GM21390 (cell line): ENCODE measurements around the gene FAM98C.
"Not testable (repeated sequence)": the region's sequence is repeated elsewhere in the genome, so short reads cannot be mapped to it uniquely, and the experiment has no call there.

Source experiments
- ATAC-seq: cut with Tn5 transposase; IDR thresholded peaks from one replicate; pipeline ENCODE4 v1.9.1; 2021; ENCODE audit not compliant: unreplicated experiment

FAM98C gene

DNA sequence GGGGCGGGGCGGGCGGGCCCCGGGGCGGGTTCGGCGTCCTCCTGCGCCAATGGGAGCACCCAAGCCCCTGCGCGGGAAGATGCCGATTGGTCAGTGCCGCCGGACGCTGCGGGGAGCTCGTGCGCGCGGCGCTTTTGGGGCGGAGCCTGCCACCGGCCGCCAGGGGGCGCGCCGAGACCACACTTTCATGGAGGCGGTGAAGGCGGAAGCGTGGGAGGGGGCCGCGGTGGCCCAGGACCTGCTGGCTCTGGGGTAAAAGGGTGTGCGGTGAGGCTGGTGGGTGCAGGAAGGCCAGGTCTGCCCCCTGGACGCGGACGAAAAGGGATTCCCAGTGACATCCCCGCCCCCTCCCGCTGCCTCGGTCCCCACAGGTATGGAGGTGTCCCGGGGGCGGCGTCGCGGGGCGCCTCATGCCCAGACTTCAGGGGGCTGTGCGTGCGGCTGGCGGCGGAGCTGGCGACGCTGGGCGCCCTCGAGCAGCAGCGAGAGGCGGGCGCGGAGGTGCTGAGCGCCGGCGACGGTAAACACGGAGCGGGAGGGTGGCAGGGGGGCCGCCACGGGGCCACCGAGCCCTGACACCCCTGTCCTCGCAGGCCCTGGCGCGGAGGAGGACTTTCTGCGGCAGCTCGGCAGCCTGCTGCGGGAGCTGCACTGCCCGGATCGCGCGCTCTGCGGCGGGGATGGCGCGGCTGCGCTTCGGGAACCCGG, at the start of gene FAM98C:
Gene FAM98C, plus strand, starts transcription at position 127 of the 708 bp plus-strand sequence. Its CDS starts 61 bp downstream, at position 188.
- peak; percentile 88 for ATAC-seq

DNA sequence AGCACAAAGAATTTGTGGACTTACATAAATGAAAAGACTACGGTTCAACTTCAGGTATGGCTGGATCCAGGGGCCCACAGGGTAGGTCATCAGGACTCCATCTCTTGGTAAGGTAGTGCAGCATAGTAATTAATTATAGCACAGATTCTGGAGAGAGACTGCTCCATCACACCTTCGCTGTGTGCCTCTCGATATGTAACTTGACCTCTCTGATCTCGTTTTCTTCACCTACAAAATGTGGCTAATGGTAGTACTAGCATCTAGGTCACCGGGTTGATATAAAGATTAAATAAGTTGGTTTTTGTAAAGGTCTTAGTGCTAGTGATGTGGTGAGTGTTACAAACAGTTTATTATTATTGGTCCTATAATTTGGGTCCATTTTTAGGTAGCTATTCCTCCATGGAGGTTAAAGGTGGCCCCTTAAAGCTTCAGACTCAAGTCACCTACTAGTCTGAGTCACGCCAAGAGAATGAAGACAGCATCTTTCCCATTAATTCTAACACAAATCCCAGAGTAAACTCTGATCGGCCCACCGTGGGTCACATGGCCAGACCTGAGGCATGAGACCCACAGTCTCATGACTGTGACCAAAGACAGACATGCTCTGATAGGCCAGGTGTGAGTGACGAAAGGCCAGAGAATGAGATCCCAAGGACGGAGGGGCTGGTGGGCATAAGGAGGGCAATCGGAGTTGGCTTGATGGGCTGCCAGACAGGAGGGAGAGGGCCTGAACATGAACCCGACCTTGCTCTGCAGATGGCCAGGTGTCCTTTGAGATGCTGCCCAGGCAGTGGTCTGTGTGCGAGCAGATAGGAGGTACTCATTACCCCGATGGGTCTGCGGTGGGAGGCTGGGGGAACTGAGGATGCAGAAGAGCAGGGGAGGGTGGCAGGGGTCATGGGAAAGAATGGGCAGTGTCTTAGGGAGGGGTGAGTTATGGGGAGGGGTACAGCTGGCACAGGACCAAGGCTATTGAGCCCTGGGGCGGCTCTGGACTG, 46.9 kb upstream of the FAM98C start:
- ATAC-seq: no peak

DNA sequence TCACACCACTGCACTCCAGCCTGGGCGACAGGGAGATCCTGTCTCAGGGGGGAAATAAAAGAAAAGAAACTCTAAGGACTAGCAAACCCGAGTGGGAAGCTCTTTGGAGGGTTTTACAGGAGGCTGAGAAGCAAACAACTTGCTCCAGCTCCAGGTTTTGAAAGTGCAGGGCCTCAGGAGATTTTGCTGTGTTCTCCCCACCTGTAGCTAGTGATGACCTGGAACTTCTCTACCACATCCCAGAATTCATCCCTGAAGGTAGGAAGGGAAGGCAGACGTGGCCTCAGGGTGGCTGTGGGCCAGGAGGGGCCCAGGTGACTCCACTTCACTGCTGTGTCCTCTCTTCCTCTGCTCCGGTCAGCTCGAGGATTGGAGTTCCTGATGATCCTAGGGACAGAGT, 44.8 kb upstream of the FAM98C start:
- ATAC-seq: no peak

DNA sequence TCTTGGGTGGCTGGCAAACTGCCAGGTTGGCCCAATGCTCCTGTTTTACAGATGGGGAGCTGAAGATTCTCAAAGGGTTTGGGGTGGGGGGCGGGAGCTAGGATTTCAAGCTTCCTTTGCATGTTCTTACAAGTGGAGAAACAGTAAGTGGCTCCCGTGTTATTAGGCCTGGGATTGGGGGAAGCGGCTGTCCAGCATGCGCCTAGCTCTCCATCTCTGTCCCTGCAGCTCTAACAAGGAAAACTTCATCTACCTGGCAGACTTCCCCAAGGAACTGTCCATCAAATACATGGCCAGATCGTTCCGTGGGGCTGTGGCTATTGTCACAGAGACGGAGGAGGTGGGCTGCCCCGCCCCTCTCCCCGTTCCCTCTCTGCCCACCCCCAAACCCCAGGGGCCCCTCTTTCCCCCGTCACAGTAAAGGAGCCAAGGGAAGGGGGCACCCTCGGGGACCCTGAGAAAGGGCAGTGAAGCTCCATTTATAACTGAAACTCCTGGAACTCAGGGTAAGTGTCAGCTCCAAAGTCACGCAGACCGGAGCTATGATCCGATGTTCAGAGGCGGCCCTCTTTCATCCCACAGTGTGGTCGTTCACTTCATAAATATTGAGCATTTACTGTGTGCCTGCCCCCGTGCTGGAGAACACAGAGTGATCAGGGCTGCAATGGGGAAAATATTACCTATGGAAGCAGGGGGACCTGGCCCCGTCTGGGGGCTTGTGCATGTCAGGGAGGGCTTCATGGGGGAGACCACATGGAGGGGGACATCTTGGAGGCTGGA, 43.5 kb upstream of the FAM98C start:
- ATAC-seq: no peak

DNA sequence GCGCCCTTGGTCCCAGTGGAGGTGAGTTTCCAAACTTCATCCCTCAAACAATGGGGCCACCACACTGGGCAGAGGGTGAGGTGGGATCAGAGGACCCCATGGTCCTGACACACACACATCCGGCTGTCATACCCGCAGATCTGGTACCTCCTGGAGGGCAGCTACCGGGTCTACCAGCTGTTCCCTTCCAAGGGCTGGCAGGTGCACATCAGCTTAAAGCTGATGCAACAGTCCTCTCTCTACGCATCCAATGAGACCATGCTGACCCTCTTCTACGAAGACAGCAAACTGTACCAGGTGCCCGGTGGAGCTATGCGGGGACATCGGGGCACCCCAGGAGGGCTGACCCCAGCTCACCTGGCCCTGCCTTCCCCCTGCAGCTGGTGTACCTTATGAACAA, 42.5 kb upstream of the FAM98C start:
- ATAC-seq: no peak

DNA sequence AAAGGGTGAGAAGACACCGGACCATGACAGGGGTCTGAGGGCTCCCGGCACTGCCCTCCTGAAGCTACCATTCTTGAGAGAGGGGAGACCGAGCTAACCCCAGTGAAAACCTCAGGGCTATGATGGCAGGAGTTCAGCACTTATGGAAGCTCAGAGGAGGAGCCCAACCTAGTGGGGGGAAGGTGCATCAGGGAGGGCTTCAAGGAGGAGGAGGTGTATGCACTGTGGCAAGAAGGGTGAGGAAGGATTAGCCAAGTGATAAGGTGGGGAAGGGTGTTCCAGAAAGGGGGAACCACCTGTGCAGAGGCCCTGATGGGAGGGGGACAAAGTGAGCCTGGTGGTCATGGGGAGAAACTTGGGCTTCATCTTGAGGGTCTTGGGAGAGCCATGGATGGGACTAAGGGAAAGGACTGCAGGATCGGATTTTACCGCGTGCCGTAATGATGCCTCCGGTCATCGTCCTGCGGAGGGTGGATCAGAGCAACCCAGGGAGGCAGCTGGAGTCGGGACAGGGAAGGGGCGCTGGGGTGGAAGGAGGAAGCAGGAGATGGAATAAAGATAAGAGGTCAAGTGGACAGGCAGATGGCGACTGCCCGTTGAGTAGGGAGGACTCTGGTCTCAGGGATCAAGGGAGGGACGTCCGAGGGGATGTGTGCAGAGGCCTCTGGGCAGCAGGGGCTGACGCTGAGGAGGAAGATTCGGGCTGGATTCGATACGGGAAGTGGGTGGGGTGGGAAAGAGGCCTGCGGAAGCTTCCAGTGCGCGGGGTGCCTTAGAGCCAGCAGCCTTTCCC, 41.9 kb upstream of the FAM98C start:
- ATAC-seq: no peak

DNA sequence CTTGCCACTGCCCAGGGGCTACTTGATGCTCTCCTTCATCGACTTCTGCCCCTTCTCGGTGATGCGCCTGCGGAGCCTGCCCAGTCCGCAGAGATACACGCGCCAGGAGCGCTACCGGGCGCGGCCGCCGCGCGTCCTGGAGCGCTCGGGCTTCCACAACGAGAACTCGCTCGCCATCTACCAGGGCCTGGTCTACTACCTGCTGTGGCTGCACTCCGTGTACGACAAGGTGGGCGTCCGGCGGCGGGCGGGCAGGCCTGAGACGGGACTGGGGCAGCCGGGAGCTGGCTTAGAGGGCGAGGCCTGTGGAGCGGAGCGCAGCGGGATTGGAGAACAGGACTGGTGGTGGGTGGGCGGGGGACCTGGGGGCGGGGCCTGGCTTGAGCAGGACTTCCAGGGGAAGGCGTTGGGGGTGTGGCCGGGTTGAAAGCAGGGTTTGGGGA, 41.2 kb upstream of the FAM98C start:
- ATAC-seq: no peak

DNA sequence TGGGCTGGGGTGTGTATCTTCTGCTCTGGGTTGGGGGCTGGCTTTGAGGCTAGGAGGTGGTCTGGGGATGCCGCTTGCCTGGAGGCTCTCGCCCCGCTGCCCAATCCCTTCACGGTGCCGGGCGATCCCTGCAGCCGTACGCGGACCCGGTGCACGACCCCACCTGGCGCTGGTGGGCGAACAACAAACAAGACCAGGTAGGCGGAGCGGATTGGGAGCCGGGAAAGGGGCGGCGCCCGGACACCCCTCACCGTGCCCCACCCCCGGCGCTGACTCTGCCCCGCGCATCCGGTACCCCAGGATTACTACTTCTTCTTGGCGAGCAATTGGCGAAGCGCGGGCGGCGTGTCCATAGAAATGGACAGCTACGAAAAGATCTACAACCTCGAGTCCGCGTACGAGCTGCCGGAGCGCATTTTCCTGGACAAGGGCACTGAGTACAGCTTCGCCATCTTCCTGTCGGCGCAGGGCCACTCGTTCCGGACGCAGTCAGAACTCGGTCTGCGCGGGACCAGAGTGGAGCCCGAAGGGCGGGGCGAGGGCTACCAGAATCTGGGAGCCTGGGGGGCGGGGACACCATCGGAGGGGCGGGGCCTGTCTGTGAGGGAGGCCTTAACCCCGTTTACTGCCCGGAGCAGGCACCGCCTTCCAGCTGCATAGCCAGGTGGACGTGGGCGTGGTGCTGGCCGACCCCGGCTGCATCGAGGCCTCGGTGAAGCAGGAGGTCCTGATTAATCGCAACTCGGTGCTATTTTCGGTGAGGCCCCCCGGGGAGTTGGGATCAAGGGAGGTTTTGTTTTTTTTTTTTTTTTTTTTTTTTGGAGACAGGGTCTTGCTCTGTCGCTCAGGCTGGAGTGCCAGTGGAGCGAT, 40.6 kb upstream of the FAM98C start:
- no peak for ATAC-seq

DNA sequence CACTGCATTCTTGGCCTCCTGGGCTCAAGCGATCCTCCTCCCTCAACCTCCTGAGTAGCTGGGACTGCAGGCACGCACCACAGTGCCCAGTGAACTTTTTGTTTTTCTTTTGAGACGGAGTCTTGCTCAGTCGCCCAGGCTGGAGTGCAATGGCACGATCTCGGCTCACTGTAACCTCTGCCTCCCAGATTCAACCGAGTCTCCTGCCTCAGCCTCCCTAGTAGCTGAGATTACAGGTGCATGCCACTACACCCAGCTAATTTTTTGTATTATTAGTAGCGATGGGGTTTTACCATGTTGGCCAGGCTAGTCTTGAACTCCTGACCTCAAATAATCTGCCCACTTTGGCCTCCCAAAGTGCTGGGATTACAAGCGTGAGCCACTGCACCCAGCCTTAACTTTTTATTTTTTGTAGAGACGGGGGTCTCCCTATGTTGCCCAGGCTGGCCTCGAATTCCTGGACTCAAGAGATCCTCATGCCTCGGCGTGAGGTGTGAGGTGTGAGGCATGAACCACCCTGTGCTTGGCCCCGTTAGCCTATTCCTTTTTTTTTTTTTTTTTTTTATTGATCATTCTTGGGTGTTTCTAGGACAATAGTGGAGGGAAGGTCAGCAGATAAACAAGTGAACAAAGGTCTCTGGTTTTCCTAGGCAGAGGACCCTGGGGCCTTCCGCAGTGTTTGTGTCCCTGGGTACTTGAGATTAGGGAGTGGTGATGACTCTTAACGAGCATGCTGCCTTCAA, 39.8 kb upstream of the FAM98C start:
- not testable (repeated sequence) for ATAC-seq

DNA sequence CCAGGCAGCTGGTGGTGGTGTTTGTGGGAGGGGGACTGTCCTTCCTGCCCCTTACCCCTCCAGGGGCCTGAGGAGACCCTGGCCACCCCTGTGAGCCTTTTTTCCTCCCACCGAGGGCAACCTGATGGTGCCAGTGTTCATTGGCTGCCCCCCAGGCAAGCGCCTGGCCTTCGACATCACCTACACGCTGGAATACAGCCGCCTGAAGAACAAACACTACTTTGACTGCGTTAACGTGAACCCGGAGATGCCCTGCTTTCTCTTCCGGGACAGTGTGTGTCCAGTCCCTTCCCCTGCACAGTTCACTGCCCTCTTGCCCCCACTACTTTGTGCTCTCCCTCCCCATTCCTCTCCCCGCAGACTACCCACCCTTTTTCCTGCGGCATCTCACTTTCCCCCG, 35.9 kb upstream of the FAM98C start:
- no peak for ATAC-seq

DNA sequence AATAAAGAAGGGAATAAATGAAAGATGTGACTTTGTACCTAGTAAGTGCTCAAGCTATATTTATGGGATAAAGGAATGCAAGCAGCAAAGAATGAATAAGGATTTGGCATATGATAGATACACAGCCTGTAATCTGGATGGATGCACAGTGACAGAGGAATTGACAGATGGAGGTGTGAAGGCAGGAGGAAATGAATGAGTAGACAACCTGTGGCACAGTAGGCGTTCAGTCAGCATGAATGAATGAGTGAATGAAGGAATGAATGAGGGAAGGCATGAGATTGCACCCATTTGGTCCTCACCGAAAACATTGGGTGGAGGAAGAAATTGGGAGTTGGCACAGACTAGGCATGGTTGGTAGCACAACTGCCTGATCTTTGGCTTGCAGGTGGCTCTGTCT, 33.3 kb upstream of the FAM98C start:
- no peak for ATAC-seq

DNA sequence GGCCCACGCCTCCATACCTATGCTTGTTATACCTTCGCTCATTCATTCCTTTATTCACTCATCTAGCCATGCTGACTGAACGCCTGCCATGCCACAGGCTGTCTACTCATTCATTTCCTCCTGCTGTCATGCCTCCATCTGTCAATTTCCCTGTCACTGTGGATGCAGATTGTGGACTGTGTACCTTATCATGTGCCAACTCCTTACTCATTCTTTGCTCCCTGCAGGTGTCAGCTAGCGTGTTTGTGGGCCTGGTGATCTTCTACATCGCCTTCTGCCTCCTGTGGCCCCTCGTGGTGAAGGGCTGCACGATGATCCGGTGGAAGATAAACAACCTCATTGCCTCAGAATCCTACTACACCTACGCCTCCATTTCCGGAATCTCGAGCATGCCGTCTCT, 32.6 kb upstream of the FAM98C start:
- ATAC-seq: no peak

DNA sequence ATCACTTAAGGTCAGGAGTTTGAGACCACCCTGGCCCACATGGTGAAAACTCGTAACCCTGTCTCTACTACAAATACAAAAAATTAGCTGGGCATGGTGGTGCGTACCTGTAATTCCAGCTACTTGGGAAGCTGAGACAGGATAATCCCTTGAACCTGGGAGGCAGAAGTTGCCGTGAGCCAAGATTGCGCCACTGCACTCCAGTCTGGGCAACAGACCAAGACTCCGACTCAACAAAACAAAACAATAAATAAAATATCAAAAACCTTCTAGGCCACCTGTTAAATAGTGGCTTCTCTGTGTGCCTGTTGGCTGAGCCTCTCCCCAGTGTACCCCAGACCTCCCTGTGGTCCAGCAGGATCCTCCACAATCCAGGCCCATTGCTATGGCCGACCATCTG, 31.8 kb upstream of the FAM98C start:
- no peak for ATAC-seq

DNA sequence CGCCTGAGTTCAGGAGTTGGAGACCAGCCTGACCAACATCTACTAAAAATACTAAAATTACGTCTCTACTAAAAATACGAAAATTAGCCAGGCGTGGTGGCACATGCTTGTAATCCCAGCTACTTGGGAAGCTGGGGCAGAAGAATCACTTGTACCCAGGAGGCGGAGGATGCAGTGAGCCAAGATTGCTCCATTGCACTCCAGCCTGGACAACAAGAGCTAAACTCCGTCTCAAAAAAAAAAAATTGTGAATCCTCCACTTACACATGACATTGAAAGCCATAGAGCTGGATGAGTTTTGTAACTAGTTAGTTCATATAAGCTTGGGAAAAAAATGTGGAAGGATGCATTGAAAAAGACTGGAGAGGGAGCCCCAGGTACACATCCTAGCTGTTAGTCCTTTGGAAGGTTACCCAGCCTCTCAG, 29.0 kb upstream of the FAM98C start:
- no peak for ATAC-seq

DNA sequence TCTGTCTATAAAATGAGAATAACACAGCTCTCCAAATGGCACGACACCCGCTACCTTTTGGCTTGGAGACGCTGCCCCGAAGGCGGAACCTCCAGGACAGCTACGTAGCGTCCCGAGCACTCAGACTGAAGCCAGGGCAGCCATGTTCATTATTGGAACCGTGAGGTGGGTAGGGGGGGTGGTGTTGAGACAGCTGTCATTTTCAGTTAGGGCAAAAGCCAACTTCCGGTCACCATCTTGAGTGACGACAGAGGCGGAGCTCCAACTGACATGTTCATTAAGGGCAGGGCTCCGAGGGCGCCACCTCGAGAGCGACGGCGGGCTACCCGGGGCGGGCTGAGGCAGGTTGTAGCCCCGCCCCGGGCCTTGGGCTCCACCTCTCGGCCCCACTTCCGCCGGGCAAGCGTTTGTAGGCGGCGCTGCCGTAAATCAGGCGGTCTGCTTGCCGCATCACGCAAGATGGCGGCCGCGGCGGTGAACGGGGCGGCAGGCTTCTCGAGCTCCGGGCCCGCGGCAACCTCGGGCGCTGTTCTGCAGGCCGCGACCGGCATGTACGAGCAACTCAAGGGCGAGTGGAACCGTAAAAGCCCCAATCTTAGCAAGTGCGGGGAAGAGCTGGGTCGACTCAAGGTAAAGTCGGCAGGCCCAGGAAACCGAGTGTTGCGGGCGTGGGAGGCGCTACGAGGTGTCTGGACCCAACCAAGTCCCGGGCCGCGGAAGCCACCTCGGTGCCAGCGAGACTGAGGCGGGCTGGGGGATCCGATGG, 28.4 kb upstream of the FAM98C start, which contains the start of gene PSMD8:
Gene PSMD8, plus strand, starts transcription at position 240 of the 766 bp plus-strand sequence. Its CDS starts 31 bp downstream, at position 271.
- ATAC-seq: peak; percentile 92

DNA sequence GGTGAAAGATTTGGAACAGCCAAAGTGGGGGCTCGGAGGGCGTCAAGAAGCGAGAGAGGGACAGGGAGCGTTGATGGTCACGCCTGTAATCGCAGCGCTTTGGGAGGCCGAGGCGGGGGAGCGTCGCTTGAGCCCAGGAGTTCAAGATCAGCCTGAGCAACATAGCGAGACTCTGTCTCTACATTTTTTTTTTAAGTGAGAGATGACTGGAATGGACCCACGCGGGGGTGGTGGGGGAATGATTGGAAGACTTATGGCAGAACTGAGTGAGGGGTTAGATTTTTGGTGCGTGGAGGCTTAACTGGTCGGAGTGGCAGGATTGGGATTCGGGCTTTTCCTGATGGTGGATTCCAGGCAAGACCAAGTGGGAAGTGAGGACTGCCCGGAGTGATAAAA, 27.8 kb upstream of the FAM98C start:
- no peak for ATAC-seq

DNA sequence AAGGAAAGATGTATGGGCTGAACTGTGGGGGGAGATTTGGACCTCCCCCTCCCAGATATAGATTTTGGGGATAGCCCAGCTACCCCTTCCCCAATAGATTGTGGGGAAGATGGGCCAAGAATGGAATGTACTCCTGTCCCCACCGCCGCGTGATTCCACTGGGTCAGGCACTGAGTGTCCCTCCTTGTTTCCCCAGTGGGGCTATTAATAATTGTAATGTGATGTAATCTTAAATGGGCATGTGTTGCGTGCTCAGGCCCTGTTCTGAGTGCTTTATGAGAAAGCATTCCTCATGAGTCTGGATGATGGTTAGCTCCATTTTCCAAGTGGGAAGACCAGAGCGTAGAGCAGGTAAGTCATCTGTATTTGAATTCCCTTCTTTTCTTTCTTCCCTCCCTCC, 27.1 kb upstream of the FAM98C start:
- ATAC-seq: no peak

DNA sequence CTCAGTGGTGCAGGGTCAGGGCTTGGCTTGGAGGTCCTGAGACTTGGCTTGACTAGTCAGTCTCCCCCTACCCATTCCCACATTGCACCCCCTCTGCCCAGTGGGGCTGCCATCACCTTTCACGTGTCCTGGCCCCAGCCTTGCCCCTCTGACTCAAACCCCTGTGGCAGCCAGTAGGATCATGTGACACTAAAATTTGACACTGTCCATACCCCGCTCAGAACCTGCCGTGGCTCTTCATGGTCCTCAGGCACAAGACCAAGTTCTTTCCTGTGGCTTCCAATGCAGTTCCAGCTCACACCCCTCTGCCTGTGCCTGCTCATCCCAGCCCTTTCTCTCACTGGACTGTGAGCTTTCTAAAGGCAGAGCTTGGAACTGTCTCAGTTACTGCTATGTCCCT, 26.3 kb upstream of the FAM98C start:
- ATAC-seq: no peak
